Right atrium auricular region (tissue), 2 donors: ENCODE results near the gene AFDN. TPM values are rescaled to one million over a fixed set of nuclear protein-coding genes. Genes with fewer than 3 reads are reported as not detected.
A peak's percentile ranks its signal among the peaks of the same experiment; 100 is the strongest.

ENCODE experiments used
- DNase-seq: peaks from one replicate; pipeline ENCODE4 v3.0.0-alpha.2; 2019; ENCODE audit warnings: low spot score
- H3K27ac ChIP-seq, 2 donors: fragments of 200-600 bp; sonication (generic); 1 replicate in 1 of 2; 2 replicates in 1 of 2; pipeline ENCODE4 v1.5.1; 2016 to 2019
- H3K27me3 ChIP-seq, 2 donors: fragments of 200-600 bp; sonication (generic); one replicate each; pipeline versions ENCODE4 v1.5.1 to v1.6.0; 2017 to 2019
- H3K36me3 ChIP-seq: fragments of 200-600 bp; sonication (generic); one replicate; pipeline ENCODE4 v1.5.1; 2016
- H3K4me1 ChIP-seq, 2 donors: fragments of 200-600 bp; sonication (generic); one replicate each; pipeline versions ENCODE4 v1.5.1 to v1.6.0; 2017 to 2019
- H3K4me3 ChIP-seq, 2 donors: fragments of 200-600 bp; sonication (generic); 1 replicate in 1 of 2; 2 replicates in 1 of 2; pipeline ENCODE4 v1.5.1; 2017 to 2019; ENCODE audit warnings: mild to moderate bottlenecking in 1 of 2, moderate library complexity in 1 of 2
- H3K9me3 ChIP-seq, 2 donors: fragments of 200-600 bp; sonication (generic); one replicate each; pipeline ENCODE4 v1.5.1; 2019
- CTCF ChIP-seq, 2 donors: fragments of 200-600 bp; sonication (generic); IDR thresholded peaks; one replicate each; pipeline ENCODE4 v1.5.1; 2019; ENCODE audit warnings: antibody characterized with exemption in 2 of 2
- total RNA-seq, 2 donors: library from RNA; depleted of rRNA; stranded (reverse); fragments of >200 nt; gene quantifications; one replicate each; pipeline ENCODE4 v1.1.0, GENCODE V29; 2016

AFDN gene
- total RNA-seq, 2 donors from 2014 or later: 51.6 to 51.8 TPM

- peaks cover 0 to 21% of the 10 kb centered on the region in 2 donors for H3K4me1 ChIP-seq
- no peak for DNase-seq
- H3K9me3 ChIP-seq: no peaks in the 10 kb centered on the region
- H3K27me3 ChIP-seq: no peaks in the 10 kb centered on the region
- no peak overlapping the region for H3K4me3 ChIP-seq
- no peaks in the 10 kb centered on the region for H3K36me3 ChIP-seq
- TF ChIP-seq CTCF (IDR thresholded peaks at IDR 0.05): no peak
- no peak overlapping the region for H3K27ac ChIP-seq
Observed at GRCh38 chr6:167794161-167795157, 32.3 kb upstream of the AFDN start.

GRCh38 chr6:167795321-167795811, 31.3 kb upstream of the AFDN start:
- no peak overlapping the region for H3K27ac ChIP-seq
- no peaks in the 10 kb centered on the region for H3K27me3 ChIP-seq
- peak overlapping the region in 1 of 2 donors; percentile 4 for H3K4me3 ChIP-seq
- no peaks in the 10 kb centered on the region for H3K9me3 ChIP-seq
- no peaks in the 10 kb centered on the region for H3K36me3 ChIP-seq
- peaks cover 0 to 24% of the 10 kb centered on the region in 2 donors for H3K4me1 ChIP-seq
- no peak for DNase-seq
- no peak for TF ChIP-seq CTCF (IDR thresholded peaks at IDR 0.05)

DNA sequence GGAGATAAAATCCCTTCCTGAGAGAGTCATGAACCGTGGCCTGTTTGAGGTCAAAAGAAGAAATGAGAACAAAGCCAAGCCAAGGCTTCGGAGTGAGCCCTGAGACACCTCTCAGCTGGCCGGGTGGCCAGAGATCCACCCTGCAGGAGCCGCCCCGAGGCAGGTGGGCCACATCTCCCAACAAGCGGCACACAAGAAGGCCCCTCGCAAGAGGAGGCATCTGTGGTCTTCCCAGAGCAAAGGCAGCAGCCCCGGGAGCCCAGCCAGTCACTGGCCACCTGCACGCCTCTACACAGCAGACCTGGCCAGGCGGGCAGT, 30.9 kb upstream of the AFDN start:
- Histone ChIP-seq H3K27ac (no peak overlapping the region), H3K4me1 (peaks cover 0 to 24% of the 10 kb centered on the region in 2 donors), H3K36me3 (no peaks in the 10 kb centered on the region), H3K9me3 (no peaks in the 10 kb centered on the region), H3K27me3 (no peaks in the 10 kb centered on the region), H3K4me3 (peak overlapping the region in 1 of 2 donors; percentile 46)
- no peak for TF ChIP-seq CTCF (IDR thresholded peaks at IDR 0.05)
- DNase-seq: no peak

DNA sequence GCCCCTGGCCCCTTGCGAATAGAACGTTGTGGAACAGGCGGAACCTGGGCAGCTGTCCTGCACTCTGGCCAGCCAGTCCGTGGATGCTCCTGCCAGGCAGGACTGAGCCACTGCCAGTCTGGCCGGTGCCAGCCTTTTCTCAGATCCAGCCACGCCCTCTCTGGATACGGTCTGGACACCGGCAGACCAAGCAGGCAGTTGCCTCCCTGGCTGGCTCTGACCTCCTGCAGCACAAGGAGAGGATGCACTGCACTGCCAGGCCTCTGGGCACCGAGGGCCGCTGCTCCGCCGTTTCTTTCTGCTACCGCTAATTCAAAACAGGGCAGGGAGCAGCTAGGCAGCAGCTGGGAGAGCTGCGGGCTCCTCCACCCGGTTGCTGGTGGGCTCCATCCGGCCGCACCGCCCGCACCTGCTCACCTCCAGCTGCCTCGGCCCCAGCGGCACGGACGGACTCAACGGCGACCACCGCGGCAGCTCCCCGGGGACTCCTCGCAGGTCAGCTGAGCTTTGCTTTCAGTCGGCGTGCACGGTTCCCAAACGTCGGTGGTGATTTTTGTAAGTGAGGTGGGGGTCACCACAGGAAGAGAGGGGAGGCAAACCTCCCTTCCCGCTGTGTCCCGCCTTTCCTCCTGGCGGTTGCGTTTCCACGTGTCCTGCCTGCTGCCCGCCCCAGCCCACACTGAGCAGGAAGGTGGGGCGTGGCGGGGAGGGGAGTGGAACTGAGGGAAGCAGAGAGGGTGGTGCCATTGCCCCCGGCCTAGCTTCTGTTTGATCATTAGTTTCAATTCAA, 30.3 kb upstream of the AFDN start:
- no peak overlapping the region for H3K27ac ChIP-seq
- peaks cover 0 to 24% of the 10 kb centered on the region in 2 donors for H3K4me1 ChIP-seq
- peak overlapping the region; percentile 19 to 46 for H3K4me3 ChIP-seq
- no peaks in the 10 kb centered on the region for H3K9me3 ChIP-seq
- no peak for DNase-seq
- peak in 1 of 2 donors; percentile 15 for TF ChIP-seq CTCF (IDR thresholded peaks at IDR 0.05)
- H3K36me3 ChIP-seq: no peaks in the 10 kb centered on the region
- H3K27me3 ChIP-seq: no peaks in the 10 kb centered on the region

DNA sequence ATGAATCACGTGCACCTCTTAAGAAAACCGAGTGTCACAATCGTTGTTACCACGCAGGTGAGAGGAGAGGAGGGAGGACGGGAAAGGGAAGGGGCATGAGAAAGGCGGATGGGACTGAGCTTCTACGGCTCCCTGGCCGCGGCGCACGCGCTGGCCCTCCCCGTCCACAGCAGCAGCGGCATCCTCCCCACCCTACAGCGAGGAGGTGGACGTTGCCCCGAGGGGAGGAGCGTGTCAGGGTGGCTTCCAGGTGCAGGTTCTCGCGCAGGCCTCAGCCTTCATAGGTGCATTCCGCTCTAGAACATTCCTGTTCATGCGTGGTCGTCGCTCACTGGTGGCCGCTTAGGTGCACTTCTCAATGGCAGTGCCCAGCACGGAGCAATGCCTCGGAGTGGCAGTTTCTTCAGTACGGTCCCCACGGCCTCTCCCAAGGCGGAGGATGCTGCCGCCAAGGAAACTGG, 29.7 kb upstream of the AFDN start:
- no peak for TF ChIP-seq CTCF (IDR thresholded peaks at IDR 0.05)
- peak overlapping the region in 1 of 2 donors; percentile 46 for H3K4me3 ChIP-seq

More for the DNA sequence above, 29.7 kb upstream of the AFDN start:
- H3K9me3 ChIP-seq: no peaks in the 10 kb centered on the region
- H3K27ac ChIP-seq: no peak overlapping the region
- no peak for DNase-seq
- peaks cover 0 to 24% of the 10 kb centered on the region in 2 donors for H3K4me1 ChIP-seq
- no peaks in the 10 kb centered on the region for H3K27me3 ChIP-seq
- no peaks in the 10 kb centered on the region for H3K36me3 ChIP-seq
